ENCODE results near the gene ALG3.

ALG3 gene

DNA sequence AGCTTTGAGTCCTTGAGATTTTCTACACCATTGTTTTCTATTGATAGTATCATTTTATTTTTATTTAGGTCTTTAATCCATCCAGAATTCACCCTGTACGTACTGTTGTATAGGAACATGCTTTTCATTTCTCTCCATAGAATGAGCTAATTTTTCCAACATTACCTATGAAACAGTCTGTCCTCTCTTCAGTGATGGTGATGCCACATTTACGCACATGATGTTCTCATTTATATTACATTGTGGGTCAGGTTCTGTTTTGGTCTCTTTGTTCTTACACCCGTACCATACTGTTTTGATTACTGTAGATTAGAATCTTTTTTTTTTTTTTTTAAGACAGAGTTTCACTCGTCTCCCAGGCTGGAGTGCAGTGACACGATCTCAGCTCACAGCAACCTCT, 37.0 kb downstream of the ALG3 start:
- intact Hi-C loops (cut with DNase I; ENCODE audit: low total_unique reads), result no loop called here
- no peak for DNase-seq
- TF ChIP-seq, protein P1, sequence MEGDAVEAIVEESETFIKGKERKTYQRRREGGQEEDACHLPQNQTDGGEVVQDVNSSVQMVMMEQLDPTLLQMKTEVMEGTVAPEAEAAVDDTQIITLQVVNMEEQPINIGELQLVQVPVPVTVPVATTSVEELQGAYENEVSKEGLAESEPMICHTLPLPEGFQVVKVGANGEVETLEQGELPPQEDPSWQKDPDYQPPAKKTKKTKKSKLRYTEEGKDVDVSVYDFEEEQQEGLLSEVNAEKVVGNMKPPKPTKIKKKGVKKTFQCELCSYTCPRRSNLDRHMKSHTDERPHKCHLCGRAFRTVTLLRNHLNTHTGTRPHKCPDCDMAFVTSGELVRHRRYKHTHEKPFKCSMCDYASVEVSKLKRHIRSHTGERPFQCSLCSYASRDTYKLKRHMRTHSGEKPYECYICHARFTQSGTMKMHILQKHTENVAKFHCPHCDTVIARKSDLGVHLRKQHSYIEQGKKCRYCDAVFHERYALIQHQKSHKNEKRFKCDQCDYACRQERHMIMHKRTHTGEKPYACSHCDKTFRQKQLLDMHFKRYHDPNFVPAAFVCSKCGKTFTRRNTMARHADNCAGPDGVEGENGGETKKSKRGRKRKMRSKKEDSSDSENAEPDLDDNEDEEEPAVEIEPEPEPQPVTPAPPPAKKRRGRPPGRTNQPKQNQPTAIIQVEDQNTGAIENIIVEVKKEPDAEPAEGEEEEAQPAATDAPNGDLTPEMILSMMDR (IDR thresholded peaks at IDR 0.05), result no peak
- Histone ChIP-seq H3K27me3 (peaks cover 0 to 3% of the 10 kb centered on the region in 2 donors), H3K4me3 (no peak overlapping the region), H3K36me3 (no peaks in the 10 kb centered on the region), H3K4me1 (no peaks in the 10 kb centered on the region), H3K9me3 (no peaks in the 10 kb centered on the region), H3K27ac (no peak overlapping the region)

GRCh38 chr3:184211297-184211696, 37.5 kb downstream of the ALG3 start:
- no peak overlapping the region for H3K27ac ChIP-seq
- no peaks in the 10 kb centered on the region for H3K9me3 ChIP-seq
- intact Hi-C loops (cut with DNase I; ENCODE audit: low total_unique reads), result no loop called here
- DNase-seq, result no peak
- no peaks in the 10 kb centered on the region for H3K36me3 ChIP-seq
- no peaks in the 10 kb centered on the region for H3K4me1 ChIP-seq
- TF ChIP-seq, protein P1 (IDR thresholded peaks at IDR 0.05), result no peak
- H3K27me3 ChIP-seq, result peaks cover 0 to 7% of the 10 kb centered on the region in 2 donors
- H3K4me3 ChIP-seq, result no peak overlapping the region

- TF ChIP-seq, protein P1 (IDR thresholded peaks at IDR 0.05), result no peak
- no peaks in the 10 kb centered on the region for H3K4me1 ChIP-seq
- no peak overlapping the region for H3K4me3 ChIP-seq
- H3K27me3 ChIP-seq, result peaks cover 0 to 7% of the 10 kb centered on the region in 2 donors
- H3K27ac ChIP-seq, result no peak overlapping the region
- H3K36me3 ChIP-seq, result no peaks in the 10 kb centered on the region
- intact Hi-C loops (cut with DNase I; ENCODE audit: low total_unique reads), result no loop called here
- DNase-seq, result peak in 1 of 2 donors; percentile 53
- H3K9me3 ChIP-seq, result no peaks in the 10 kb centered on the region
Observed at GRCh38 chr3:184209146-184209923, 39.4 kb downstream of the ALG3 start.

- intact Hi-C loops (cut with DNase I; ENCODE audit: low total_unique reads), result no loop called here
- Histone ChIP-seq H3K36me3 (no peaks in the 10 kb centered on the region), H3K4me3 (no peak overlapping the region), H3K9me3 (no peaks in the 10 kb centered on the region), H3K27me3 (peaks cover 0 to 7% of the 10 kb centered on the region in 2 donors), H3K4me1 (no peaks in the 10 kb centered on the region), H3K27ac (no peak overlapping the region)
- TF ChIP-seq, protein P1 (IDR thresholded peaks at IDR 0.05), result no peak
- no peak for DNase-seq
Observed at GRCh38 chr3:184203526-184203925, 45.2 kb downstream of the ALG3 start.

- Histone ChIP-seq H3K27me3 (no peaks in the 10 kb centered on the region), H3K4me1 (no peaks in the 10 kb centered on the region), H3K27ac (no peak overlapping the region), H3K36me3 (peaks cover 0 to 13% (median 3%) of the 10 kb centered on the region in 3 donors), H3K4me3 (no peak overlapping the region), H3K9me3 (no peaks in the 10 kb centered on the region)
- intact Hi-C loops (cut with DNase I; ENCODE audit: low total_unique reads), result no loop called here
- TF ChIP-seq, protein P1 (IDR thresholded peaks at IDR 0.05), result no peak
- no peak for DNase-seq
Observed at GRCh38 chr3:184200825-184201224, 47.9 kb downstream of the ALG3 start.

Data from tibial artery (tissue), 4 donors.